ENCODE data around the gene SLC25A44.

Gene SLC25A44

GRCh38 chr1:156193488-156194299 is at the start of gene SLC25A44:
TSS of gene SLC25A44 (plus strand) at chr1:156194104. CDS start at chr1:156199848, 5,744 bp downstream.
- DNase-seq (ENCODE audit: low spot score): peak; percentile 99

GRCh38 chr1:156144742-156145141 is 49.2 kb upstream of the SLC25A44 start:
- DNase-seq (ENCODE audit: low spot score): no peak

- no peak for DNase-seq (ENCODE audit: low spot score)
Observed at GRCh38 chr1:156145650-156146019, 48.3 kb upstream of the SLC25A44 start.

GRCh38 chr1:156146020-156146768 is 47.7 kb upstream of the SLC25A44 start:
- peak; percentile 80 for DNase-seq (ENCODE audit: low spot score)

- DNase-seq (ENCODE audit: low spot score): peak; percentile 65
Observed at GRCh38 chr1:156146769-156147405, 47.0 kb upstream of the SLC25A44 start.

- DNase-seq (ENCODE audit: low spot score): no peak
Observed at GRCh38 chr1:156148216-156148615, 45.7 kb upstream of the SLC25A44 start.

GRCh38 chr1:156149374-156150332 is 44.3 kb upstream of the SLC25A44 start:
- DNase-seq (ENCODE audit: low spot score): no peak

- no peak for DNase-seq (ENCODE audit: low spot score)
Observed at GRCh38 chr1:156150333-156151011, 43.4 kb upstream of the SLC25A44 start.

GRCh38 chr1:156151093-156151688 is 42.7 kb upstream of the SLC25A44 start:
- no peak for DNase-seq (ENCODE audit: low spot score)

GRCh38 chr1:156152628-156153027 is 41.3 kb upstream of the SLC25A44 start:
- no peak for DNase-seq (ENCODE audit: low spot score)

GRCh38 chr1:156153362-156153761 is 40.5 kb upstream of the SLC25A44 start, which contains the start of gene SEMA4A:
TSS of gene SEMA4A (plus strand) at chr1:156153585. CDS start at chr1:156154579, 994 bp downstream.
- DNase-seq (ENCODE audit: low spot score): no peak

GRCh38 chr1:156154317-156154749 is 39.6 kb upstream of the SLC25A44 start:
- no peak for DNase-seq (ENCODE audit: low spot score)

GRCh38 chr1:156155756-156156510 is 38.0 kb upstream of the SLC25A44 start:
- no peak for DNase-seq (ENCODE audit: low spot score)

- DNase-seq (ENCODE audit: low spot score): no peak
Observed at GRCh38 chr1:156157506-156157905, 36.4 kb upstream of the SLC25A44 start.

- no peak for DNase-seq (ENCODE audit: low spot score)
Observed at GRCh38 chr1:156157966-156158365, 35.9 kb upstream of the SLC25A44 start.

GRCh38 chr1:156160000-156160742 is 33.7 kb upstream of the SLC25A44 start:
- DNase-seq (ENCODE audit: low spot score): peak; percentile 22

- DNase-seq (ENCODE audit: low spot score): peak; percentile 84
Observed at GRCh38 chr1:156160743-156161171, 33.1 kb upstream of the SLC25A44 start.

- DNase-seq (ENCODE audit: low spot score): no peak
Observed at GRCh38 chr1:156162430-156163037, 31.4 kb upstream of the SLC25A44 start.

Data from globus pallidus (tissue), 1 donor.